ENCODE data around the gene PET117.
"Not testable (repeated sequence)": the region's sequence is repeated elsewhere in the genome, so short reads cannot be mapped to it uniquely, and the experiment has no call there.

PET117 gene

GRCh38 chr20:18108326-18108725 lies 29.3 kb upstream of the PET117 start:
- Histone ChIP-seq H4K91ac (ENCODE audit: low read length) (no peak overlapping the region), H3K9me3 (ENCODE audit: control insufficient read depth, low read length) (no peaks in the 10 kb centered on the region), H2BK5ac (ENCODE audit: low read depth, low read length, poor library complexity, severe bottlenecking) (no peak overlapping the region), H2AFZ (ENCODE audit: low read depth, low read length) (no peak overlapping the region), H2AK5ac (ENCODE audit: low read length, severe bottlenecking) (no peak overlapping the region), H3K79me1 (replicated peaks; ENCODE audit: low read length, poor library complexity, severe bottlenecking) (no peaks in the 10 kb centered on the region), H4K8ac (ENCODE audit: low read length) (no peak overlapping the region), H3K23ac (ENCODE audit: low read length in 2 of 2) (no peak overlapping the region), H2BK15ac (ENCODE audit: low read depth, poor library complexity, severe bottlenecking) (no peak overlapping the region), H3K27ac (ENCODE audit: low read length, poor library complexity, severe bottlenecking) (no peak overlapping the region), H3K18ac (ENCODE audit: low read depth in 1 of 2, low read length in 2 of 2) (no peak overlapping the region), H3K4me2 (ENCODE audit: low read length, poor library complexity, severe bottlenecking) (no peak overlapping the region), H3K4ac (ENCODE audit: low read depth in 1 of 2, low read length in 2 of 2) (no peak overlapping the region), H3K4me3 (ENCODE audit: insufficient read depth in 1 of 2, low read depth in 1 of 2, low read length in 2 of 2) (no peak overlapping the region), H3K36me3 (ENCODE audit: control insufficient read depth in 1 of 2, insufficient read depth in 2 of 2, low read depth in 1 of 2, low read length in 2 of 2) (no peaks in the 10 kb centered on the region), H3K14ac (ENCODE audit: low read length in 2 of 2) (no peak overlapping the region), H3K9ac (ENCODE audit: low read length) (no peak overlapping the region), H3K27me3 (ENCODE audit: control insufficient read depth in 1 of 2, insufficient read depth in 1 of 2, low read length in 2 of 2) (peaks cover 0 to 4% of the 10 kb centered on the region in 2 experiments), H2BK120ac (ENCODE audit: low read depth, low read length) (no peak overlapping the region), H3K4me1 (ENCODE audit: control insufficient read depth, insufficient read depth, low read depth, low read length) (no peaks in the 10 kb centered on the region), H2BK12ac (ENCODE audit: low read length in 2 of 2) (no peak overlapping the region)
- WGBS, result 66% methylated on average over 2 of the region's 2 CpGs
- DNase-seq, result no peak

GRCh38 chr20:18128574-18128973 lies 9.1 kb upstream of the PET117 start:
- not testable (repeated sequence) for H2AFZ ChIP-seq (ENCODE audit: low read depth, low read length); H4K8ac ChIP-seq (ENCODE audit: low read length); H3K27ac ChIP-seq (ENCODE audit: low read length, poor library complexity, severe bottlenecking); H3K9ac ChIP-seq (ENCODE audit: low read length); H2BK12ac ChIP-seq (ENCODE audit: low read length in 2 of 2); H3K14ac ChIP-seq (ENCODE audit: low read length in 2 of 2); H3K9me3 ChIP-seq (ENCODE audit: control insufficient read depth, low read length); H2AK5ac ChIP-seq (ENCODE audit: low read length, severe bottlenecking); H3K18ac ChIP-seq (ENCODE audit: low read depth in 1 of 2, low read length in 2 of 2); H2BK15ac ChIP-seq (ENCODE audit: low read depth, poor library complexity, severe bottlenecking); H3K79me1 ChIP-seq (replicated peaks; ENCODE audit: low read length, poor library complexity, severe bottlenecking); H3K4me2 ChIP-seq (ENCODE audit: low read length, poor library complexity, severe bottlenecking); H3K23ac ChIP-seq (ENCODE audit: low read length in 2 of 2); H4K91ac ChIP-seq (ENCODE audit: low read length); H3K4me1 ChIP-seq (ENCODE audit: control insufficient read depth, insufficient read depth, low read depth, low read length); H3K27me3 ChIP-seq (ENCODE audit: control insufficient read depth in 1 of 2, insufficient read depth in 1 of 2, low read length in 2 of 2); H3K4me3 ChIP-seq (ENCODE audit: insufficient read depth in 1 of 2, low read depth in 1 of 2, low read length in 2 of 2); H3K36me3 ChIP-seq (ENCODE audit: control insufficient read depth in 1 of 2, insufficient read depth in 2 of 2, low read depth in 1 of 2, low read length in 2 of 2); H2BK120ac ChIP-seq (ENCODE audit: low read depth, low read length); H3K4ac ChIP-seq (ENCODE audit: low read depth in 1 of 2, low read length in 2 of 2); H2BK5ac ChIP-seq (ENCODE audit: low read depth, low read length, poor library complexity, severe bottlenecking); DNase-seq
- WGBS, result 80% methylated on average over 1 of the region's 1 CpG

GRCh38 chr20:18132663-18133062 lies 5.0 kb upstream of the PET117 start:
- Histone ChIP-seq H3K36me3 (ENCODE audit: control insufficient read depth in 1 of 2, insufficient read depth in 2 of 2, low read depth in 1 of 2, low read length in 2 of 2) (no peaks in the 10 kb centered on the region), H3K27me3 (ENCODE audit: control insufficient read depth in 1 of 2, insufficient read depth in 1 of 2, low read length in 2 of 2) (peaks cover 0 to 3% of the 10 kb centered on the region in 2 experiments), H2BK120ac (ENCODE audit: low read depth, low read length) (no peak overlapping the region), H3K27ac (ENCODE audit: low read length, poor library complexity, severe bottlenecking) (no peak overlapping the region), H3K4me1 (ENCODE audit: control insufficient read depth, insufficient read depth, low read depth, low read length) (no peaks in the 10 kb centered on the region), H3K9me3 (ENCODE audit: control insufficient read depth, low read length) (no peaks in the 10 kb centered on the region), H2AFZ (ENCODE audit: low read depth, low read length) (no peak overlapping the region), H3K4me3 (ENCODE audit: insufficient read depth in 1 of 2, low read depth in 1 of 2, low read length in 2 of 2) (no peak overlapping the region), H3K23ac (ENCODE audit: low read length in 2 of 2) (no peak overlapping the region), H3K9ac (ENCODE audit: low read length) (no peak overlapping the region), H2AK5ac (ENCODE audit: low read length, severe bottlenecking) (no peak overlapping the region), H2BK12ac (ENCODE audit: low read length in 2 of 2) (no peak overlapping the region), H3K14ac (ENCODE audit: low read length in 2 of 2) (no peak overlapping the region), H3K4ac (ENCODE audit: low read depth in 1 of 2, low read length in 2 of 2) (no peak overlapping the region), H2BK15ac (ENCODE audit: low read depth, poor library complexity, severe bottlenecking) (no peak overlapping the region), H4K91ac (ENCODE audit: low read length) (no peak overlapping the region), H2BK5ac (ENCODE audit: low read depth, low read length, poor library complexity, severe bottlenecking) (no peak overlapping the region), H3K18ac (ENCODE audit: low read depth in 1 of 2, low read length in 2 of 2) (no peak overlapping the region), H4K8ac (ENCODE audit: low read length) (no peak overlapping the region), H3K4me2 (ENCODE audit: low read length, poor library complexity, severe bottlenecking) (no peak overlapping the region), H3K79me1 (replicated peaks; ENCODE audit: low read length, poor library complexity, severe bottlenecking) (no peaks in the 10 kb centered on the region)
- DNase-seq, result no peak
- no CpG with 5 or more reads among the region's 1 CpG for WGBS

DNA sequence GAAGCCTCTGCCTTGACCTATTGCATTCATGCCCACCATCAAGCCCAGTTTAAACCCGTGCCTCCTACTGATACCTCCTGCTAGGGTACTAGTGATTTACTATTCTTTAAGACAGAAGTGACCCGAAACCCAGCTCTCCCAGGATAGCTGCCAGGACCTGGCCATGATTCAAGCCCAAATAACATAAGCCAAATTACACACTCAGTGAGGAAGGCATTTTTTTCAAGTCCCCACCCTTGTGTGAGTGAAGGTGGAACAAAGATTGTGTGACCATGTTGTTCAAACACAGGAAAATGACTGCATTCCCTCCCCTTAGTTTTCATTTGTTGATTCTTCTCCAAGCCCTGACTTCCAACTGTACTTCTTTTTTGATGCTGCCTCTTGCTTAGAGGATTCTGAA lies 3.7 kb upstream of the PET117 start:
- H3K14ac ChIP-seq (ENCODE audit: low read length in 2 of 2), result no peak overlapping the region
- H2BK15ac ChIP-seq (ENCODE audit: low read depth, poor library complexity, severe bottlenecking), result no peak overlapping the region
- no peak overlapping the region for H3K9ac ChIP-seq (ENCODE audit: low read length)
- H3K27me3 ChIP-seq (ENCODE audit: control insufficient read depth in 1 of 2, insufficient read depth in 1 of 2, low read length in 2 of 2), result peaks cover 0 to under 1% of the 10 kb centered on the region in 2 experiments
- H3K23ac ChIP-seq (ENCODE audit: low read length in 2 of 2), result no peak overlapping the region
- no peak overlapping the region for H2BK5ac ChIP-seq (ENCODE audit: low read depth, low read length, poor library complexity, severe bottlenecking)
- no peaks in the 10 kb centered on the region for H3K4me1 ChIP-seq (ENCODE audit: control insufficient read depth, insufficient read depth, low read depth, low read length)
- H2AFZ ChIP-seq (ENCODE audit: low read depth, low read length), result no peak overlapping the region
- no peak overlapping the region for H3K18ac ChIP-seq (ENCODE audit: low read depth in 1 of 2, low read length in 2 of 2)
- H3K9me3 ChIP-seq (ENCODE audit: control insufficient read depth, low read length), result no peaks in the 10 kb centered on the region
- H3K4me2 ChIP-seq (ENCODE audit: low read length, poor library complexity, severe bottlenecking), result no peak overlapping the region
- no peak for DNase-seq
- no peak overlapping the region for H4K91ac ChIP-seq (ENCODE audit: low read length)
- H2BK120ac ChIP-seq (ENCODE audit: low read depth, low read length), result no peak overlapping the region
- peaks cover 2% of the 10 kb centered on the region for H3K79me1 ChIP-seq (replicated peaks; ENCODE audit: low read length, poor library complexity, severe bottlenecking)
- no peak overlapping the region for H4K8ac ChIP-seq (ENCODE audit: low read length)
- no peak overlapping the region for H3K4me3 ChIP-seq (ENCODE audit: insufficient read depth in 1 of 2, low read depth in 1 of 2, low read length in 2 of 2)
- no peak overlapping the region for H3K27ac ChIP-seq (ENCODE audit: low read length, poor library complexity, severe bottlenecking)
- H3K4ac ChIP-seq (ENCODE audit: low read depth in 1 of 2, low read length in 2 of 2), result no peak overlapping the region
- no peaks in the 10 kb centered on the region for H3K36me3 ChIP-seq (ENCODE audit: control insufficient read depth in 1 of 2, insufficient read depth in 2 of 2, low read depth in 1 of 2, low read length in 2 of 2)
- 77% methylated on average over 2 of the region's 2 CpGs for WGBS
- no peak overlapping the region for H2AK5ac ChIP-seq (ENCODE audit: low read length, severe bottlenecking)
- no peak overlapping the region for H2BK12ac ChIP-seq (ENCODE audit: low read length in 2 of 2)

All from mesenchymal stem cell (in vitro differentiated cells and primary cell).